Calu3 (cell line): ENCODE measurements around the gene PCSK5. TPM values are rescaled to one million over a fixed set of nuclear protein-coding genes. Genes with fewer than 3 reads are reported as not detected.

ENCODE experiments used
- BruUV-seq: library from RNA; stranded (reverse); fragments of 400-500 nt; replicated peaks from 2 replicates; lab custom pipeline; 2021; lab: Mats Ljungman, UMichigan
- CTCF ChIA-PET: fragments of 300-600 bp; sonication (Branson Sonifier 250); formaldehyde crosslinking; loops from one replicate; lab custom pipeline; 2022; ENCODE audit warnings: antibody characterized with exemption; lab: Charles Lee
- DNase-seq: peaks from one replicate; pipeline ENCODE4 v3.0.0; 2022
- H3K27ac Mint-ChIP-seq: one replicate; pipeline ENCODE4 v1.8.0; 2022; ENCODE audit warnings: mixed read lengths; ENCODE audit not compliant: unreplicated experiment
- H3K27me3 Mint-ChIP-seq: one replicate; pipeline ENCODE4 v1.8.0; 2022; ENCODE audit warnings: mixed read lengths; ENCODE audit not compliant: unreplicated experiment
- H3K36me3 Mint-ChIP-seq: one replicate; pipeline ENCODE4 v1.8.0; 2022; ENCODE audit warnings: mild to moderate bottlenecking, moderate library complexity, mixed read lengths; ENCODE audit not compliant: insufficient read depth, unreplicated experiment
- H3K4me1 Mint-ChIP-seq: one replicate; pipeline ENCODE4 v1.8.0; 2022; ENCODE audit warnings: mild to moderate bottlenecking, low read depth, mixed read lengths; ENCODE audit not compliant: unreplicated experiment
- H3K4me3 Mint-ChIP-seq: one replicate; pipeline ENCODE4 v1.8.0; 2022; ENCODE audit warnings: mild to moderate bottlenecking, low read depth, moderate library complexity, mixed read lengths; ENCODE audit not compliant: unreplicated experiment
- H3K9me3 Mint-ChIP-seq: one replicate; pipeline ENCODE4 v1.8.0; 2022; ENCODE audit warnings: low read depth, mixed read lengths; ENCODE audit not compliant: unreplicated experiment
- intact Hi-C: fragments of 100-400 bp; cut with micrococcal nuclease; formaldehyde crosslinking; loops from one replicate; pipeline ENCODE4 v1.10.0; 2022; ENCODE audit not compliant: unreplicated experiment
- total RNA-seq: library from RNA; stranded (reverse); gene quantifications from 2 replicates; pipeline ENCODE4 v1.2.3, GENCODE V29; 2022
- TF ChIP-seq, protein P1 (sequence below): fragments of 200-600 bp; IDR thresholded peaks from one replicate; pipeline ENCODE4 v1.8.0; 2022; ENCODE audit warnings: antibody characterized with exemption; ENCODE audit not compliant: unreplicated experiment

The PCSK5 gene
- total RNA-seq, 1 experiment from 2014 or later, result 38.4 TPM

DNA sequence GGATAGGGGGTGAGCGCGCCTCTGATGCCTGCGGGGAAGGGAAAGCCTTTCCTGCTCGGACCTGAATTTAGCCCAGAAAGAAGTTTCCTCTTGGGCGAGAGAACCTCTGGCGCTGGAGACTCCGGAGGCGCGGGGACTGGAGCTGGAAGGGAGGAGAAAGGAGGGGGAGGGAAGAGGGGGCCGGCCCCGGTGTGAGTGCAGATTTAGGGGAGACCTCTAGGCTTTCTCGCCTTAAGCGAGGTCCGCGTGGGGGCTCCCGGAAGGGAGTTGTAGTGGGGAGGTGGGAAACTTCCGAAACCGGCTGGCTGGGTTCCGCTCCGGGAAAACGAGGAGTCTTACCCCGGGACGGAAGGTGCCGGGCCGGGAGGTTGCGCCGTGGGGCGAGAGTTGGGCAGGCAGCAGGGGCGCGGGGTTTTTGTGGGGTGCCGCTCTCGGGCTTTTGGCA, 1.3 kb downstream of the PCSK5 start:
- intact Hi-C loops, result loop anchor here (5.0 kb wide), 2 partner anchors 71 to 106 kb away; no protein-coding TSS in a partner anchor
- Mint-ChIP-seq H3K9me3 (no peaks in the 10 kb centered on the region), H3K27ac (peak overlapping the region; percentile 86), H3K4me1 (peaks cover 27% of the 10 kb centered on the region), H3K36me3 (peaks cover 43% of the 10 kb centered on the region), H3K27me3 (no peaks in the 10 kb centered on the region), H3K4me3 (peak overlapping the region; percentile 99)
- no TSS peak for BruUV-seq
- TF ChIP-seq, protein P1, sequence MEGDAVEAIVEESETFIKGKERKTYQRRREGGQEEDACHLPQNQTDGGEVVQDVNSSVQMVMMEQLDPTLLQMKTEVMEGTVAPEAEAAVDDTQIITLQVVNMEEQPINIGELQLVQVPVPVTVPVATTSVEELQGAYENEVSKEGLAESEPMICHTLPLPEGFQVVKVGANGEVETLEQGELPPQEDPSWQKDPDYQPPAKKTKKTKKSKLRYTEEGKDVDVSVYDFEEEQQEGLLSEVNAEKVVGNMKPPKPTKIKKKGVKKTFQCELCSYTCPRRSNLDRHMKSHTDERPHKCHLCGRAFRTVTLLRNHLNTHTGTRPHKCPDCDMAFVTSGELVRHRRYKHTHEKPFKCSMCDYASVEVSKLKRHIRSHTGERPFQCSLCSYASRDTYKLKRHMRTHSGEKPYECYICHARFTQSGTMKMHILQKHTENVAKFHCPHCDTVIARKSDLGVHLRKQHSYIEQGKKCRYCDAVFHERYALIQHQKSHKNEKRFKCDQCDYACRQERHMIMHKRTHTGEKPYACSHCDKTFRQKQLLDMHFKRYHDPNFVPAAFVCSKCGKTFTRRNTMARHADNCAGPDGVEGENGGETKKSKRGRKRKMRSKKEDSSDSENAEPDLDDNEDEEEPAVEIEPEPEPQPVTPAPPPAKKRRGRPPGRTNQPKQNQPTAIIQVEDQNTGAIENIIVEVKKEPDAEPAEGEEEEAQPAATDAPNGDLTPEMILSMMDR, result no peak
- DNase-seq, result no peak
- CTCF ChIA-PET, result no interaction called here

DNA sequence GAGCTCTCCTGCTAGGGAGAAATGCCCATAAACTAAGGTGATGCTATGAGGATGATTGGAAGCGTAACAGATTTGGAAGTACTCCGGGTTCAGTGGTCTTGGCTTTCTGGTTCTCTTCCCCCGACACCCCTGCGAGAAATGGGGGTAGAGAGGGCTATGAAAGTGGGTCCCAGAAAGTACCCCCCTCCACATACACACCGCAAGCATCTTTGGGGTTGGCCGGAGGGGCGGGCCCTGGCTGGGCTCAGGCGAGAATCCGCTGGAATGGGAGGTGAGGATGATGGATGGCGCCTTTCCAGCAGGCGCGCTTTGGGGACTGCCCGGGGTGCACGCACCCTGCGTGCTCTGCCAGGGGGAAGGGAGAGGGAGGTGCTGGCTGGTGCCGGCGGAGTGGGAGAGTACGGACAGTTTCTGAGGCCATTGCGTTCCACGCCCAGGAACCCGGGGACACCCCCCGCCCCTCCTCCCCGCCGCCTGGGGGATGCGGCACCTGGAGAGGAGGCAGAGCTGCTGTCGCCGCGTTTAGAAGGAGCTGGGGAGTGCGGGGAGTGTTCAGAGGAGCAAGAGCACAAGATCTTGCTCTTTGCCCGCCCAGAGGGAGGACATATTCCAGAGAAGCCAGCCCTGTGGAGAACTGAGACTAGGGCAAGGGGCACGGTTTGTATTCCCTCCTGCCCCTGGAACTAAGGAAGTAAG, 1.9 kb downstream of the PCSK5 start:
- CTCF ChIA-PET, result no interaction called here
- Mint-ChIP-seq H3K4me1 (peaks cover 27% of the 10 kb centered on the region), H3K36me3 (peaks cover 43% of the 10 kb centered on the region), H3K27me3 (no peaks in the 10 kb centered on the region), H3K9me3 (no peaks in the 10 kb centered on the region), H3K4me3 (peak overlapping the region; percentile 99), H3K27ac (peak overlapping the region; percentile 86)
- BruUV-seq, result no TSS peak
- TF ChIP-seq, protein P1, result no peak
- DNase-seq, result peak; percentile 64
- intact Hi-C loops, result loop anchor here (5.0 kb wide), 2 partner anchors 70 to 105 kb away; no protein-coding TSS in a partner anchor

DNA sequence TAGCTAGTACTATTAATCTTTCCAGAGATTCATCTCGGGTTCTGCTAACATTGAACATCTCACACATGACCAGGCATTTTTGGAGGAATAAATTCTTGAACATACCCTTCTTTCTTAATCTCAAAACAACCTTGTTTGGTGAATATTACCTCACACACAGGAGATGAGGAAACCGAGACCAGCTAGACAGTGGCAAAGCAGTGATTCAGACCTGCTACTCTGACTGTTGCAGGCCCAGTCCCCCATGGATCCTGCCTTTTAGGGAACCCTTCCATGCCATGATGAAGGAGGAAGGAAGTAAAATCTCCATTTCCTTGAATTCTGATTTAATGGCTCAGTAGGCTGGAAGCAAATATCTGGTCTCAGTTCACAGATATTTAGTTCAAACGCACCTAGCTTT, 2.6 kb downstream of the PCSK5 start:
- no peak for DNase-seq
- Mint-ChIP-seq H3K4me1 (peaks cover 27% of the 10 kb centered on the region), H3K4me3 (peak overlapping the region; percentile 99), H3K27ac (peak overlapping the region; percentile 86), H3K36me3 (peaks cover 43% of the 10 kb centered on the region), H3K27me3 (no peaks in the 10 kb centered on the region), H3K9me3 (no peaks in the 10 kb centered on the region)
- no TSS peak for BruUV-seq
- intact Hi-C loops, result loop anchor here (5.0 kb wide), 2 partner anchors 69 to 104 kb away; no protein-coding TSS in a partner anchor
- CTCF ChIA-PET, result interaction anchor here (2.3 kb wide), 1 partner anchor 87 kb away, joined by 9 read pairs; no protein-coding TSS in a partner anchor
- TF ChIP-seq, protein P1, result no peak

DNA sequence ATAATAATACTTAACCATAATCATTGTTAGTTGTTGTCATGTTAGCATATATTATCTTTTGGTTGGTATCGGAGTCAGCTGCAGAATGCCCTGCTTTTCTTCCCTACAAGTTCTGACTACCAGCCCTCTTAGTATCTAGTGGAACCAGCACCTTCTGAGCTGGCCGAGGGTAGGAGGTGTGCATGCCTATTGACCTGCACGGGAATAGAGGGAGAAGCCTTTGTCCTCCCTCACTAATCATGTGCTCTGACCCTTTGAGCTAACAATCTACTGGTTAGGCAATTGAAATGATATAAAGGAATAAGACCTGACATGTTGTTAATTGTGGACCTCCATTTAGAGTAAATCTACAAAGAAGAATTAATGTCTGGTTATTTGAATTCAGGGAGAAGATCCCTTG, 4.1 kb downstream of the PCSK5 start:
- peak overlapping the region; percentile 29 for H3K27ac Mint-ChIP-seq
- H3K36me3 Mint-ChIP-seq, result peaks cover 48% of the 10 kb centered on the region
- CTCF ChIA-PET, result interaction anchor here (2.3 kb wide), 1 partner anchor 85 kb away, joined by 9 read pairs; no protein-coding TSS in a partner anchor
- BruUV-seq, result no TSS peak
- no peaks in the 10 kb centered on the region for H3K27me3 Mint-ChIP-seq
- TF ChIP-seq, protein P1, result no peak
- intact Hi-C loops, result loop anchor here (2.0 to 5.0 kb wide), 3 partner anchors 32 to 103 kb away; no protein-coding TSS in a partner anchor
- H3K4me3 Mint-ChIP-seq, result peak overlapping the region; percentile 99
- H3K9me3 Mint-ChIP-seq, result no peaks in the 10 kb centered on the region
- no peak for DNase-seq
- H3K4me1 Mint-ChIP-seq, result peaks cover 33% of the 10 kb centered on the region
